K562 (cell line): Measurements from ENCODE around the gene FKBP2. TPM values are rescaled to one million over a fixed set of nuclear protein-coding genes. Genes with fewer than 3 reads are reported as not detected.

ENCODE experiments used
- CTCFL ChIP-seq: IDR thresholded peaks from 2 replicates; pipeline ENCODE4 v1.6.1; 2011; ENCODE audit warnings: borderline replicate concordance, low read depth, mild to moderate bottlenecking, moderate library complexity, low read length; ENCODE audit not compliant: insufficient read depth, poor library complexity, severe bottlenecking
- ESRRA ChIP-seq: fragments of 450-650 bp; IDR thresholded peaks from 2 replicates; pipeline ENCODE4 v1.6.1; 2014; ENCODE audit warnings: low read depth, mild to moderate bottlenecking, moderate library complexity, borderline replicate concordance
- ETS1 ChIP-seq: conservative IDR thresholded peaks from 2 replicates; pipeline ENCODE4 v1.6.1; 2011; ENCODE audit warnings: low read depth, mild to moderate bottlenecking, low read length; ENCODE audit not compliant: control insufficient read depth
- FOXP4 ChIP-seq: sonication (generic); formaldehyde crosslinking; IDR thresholded peaks from 2 replicates; pipeline ENCODE4 v1.8.0; 2022; ENCODE audit warnings: mild to moderate bottlenecking, missing genetic modification reagents, borderline replicate concordance
- HNRNPUL1 ChIP-seq: fragments of 200-400 bp; formaldehyde crosslinking; IDR thresholded peaks from 2 replicates; pipeline ENCODE4 v1.6.1; 2017; ENCODE audit warnings: low read length
- MBD1 ChIP-seq: fragments of 250-450 bp; sonication (Bioruptor Pico); IDR thresholded peaks from 2 replicates; pipeline ENCODE4 v1.8.0; 2022; ENCODE audit warnings: inconsistent platforms
- MCM2 ChIP-seq: fragments of 450-650 bp; IDR thresholded peaks from 2 replicates; pipeline ENCODE4 v1.6.1; 2017; ENCODE audit warnings: low read depth, mild to moderate bottlenecking
- MLX ChIP-seq, 2 experiments: fragments of 450-650 bp in 1 of 2; sonication (generic) in 1 of 2; formaldehyde crosslinking; conservative IDR thresholded peaks; 2 replicates each; pipeline versions ENCODE4 v1.4.0 to v1.8.1; 2020 to 2022; ENCODE audit warnings: mild to moderate bottlenecking in 1 of 2, missing genetic modification reagents in 1 of 2
- NCOA1 ChIP-seq: fragments of 450-650 bp; IDR thresholded peaks from 2 replicates; pipeline ENCODE4 v1.6.1; 2016; ENCODE audit warnings: low read depth
- SRSF1 ChIP-seq: fragments of 200-400 bp; formaldehyde crosslinking; IDR thresholded peaks from 2 replicates; pipeline ENCODE4 v1.6.1; 2017; ENCODE audit warnings: mild to moderate bottlenecking, low read depth, low read length, moderate library complexity
- ZMIZ1 ChIP-seq, 2 experiments: fragments of 150-350 bp in 1 of 2; IDR thresholded peaks; 2 replicates each; pipeline ENCODE4 v1.6.1; 2012 to 2016; ENCODE audit warnings: low read depth in 2 of 2, low read length in 2 of 2, mild to moderate bottlenecking in 1 of 2, moderate library complexity in 1 of 2
- ZNF175 ChIP-seq: fragments of 200-800 bp; sonication (Bioruptor generic); IDR thresholded peaks from 2 replicates; pipeline ENCODE4 v1.6.1; 2016; ENCODE audit warnings: low read depth, mild to moderate bottlenecking, missing genetic modification characterization, missing compliant biosample characterization
- ZNF77 ChIP-seq: fragments of 250-450 bp; sonication (Bioruptor Pico); IDR thresholded peaks from 2 replicates; pipeline ENCODE4 v1.5.0; 2020
- polyA plus RNA-seq, 8 experiments: library from polyadenylated mRNA; depleted of rRNA in 4 of 8; stranded (reverse) in 5 of 8; unstranded in 3 of 8; fragments of >200 nt; fragmentation: Nextera tagmentation in 2 of 8; fragmentation: Illumina TruSeq in 1 of 8; extraction: Ambion mirVana in 2 of 8; extraction: Trizol in 1 of 8; gene quantifications; 2 replicates each; pipeline versions ENCODE4 v1.2.1 to v1.2.3, GENCODE V29; 2011 to 2014; ENCODE audit warnings: inconsistent platforms in 1 of 8, missing spikeins in 1 of 8
- total RNA-seq, 7 experiments: library from RNA; depleted of rRNA in 6 of 7; stranded (reverse); fragments of >200 nt in 6 of 7; fragmentation: Illumina TruSeq in 2 of 7; extraction: Trizol in 2 of 7; gene quantifications; 2 replicates each; pipeline versions ENCODE4 v1.2.1 to v1.2.3, GENCODE V29; 2011 to 2021; ENCODE audit warnings: low replicate concordance in 1 of 7

FKBP2 gene
- total and polyA plus RNA-seq, 9 of the 15 experiments (the other 6 are each of a cell fraction or from before 2014, with no cell fraction given) = 3.5 to 151 (median 58.1) TPM

GRCh38 chr11:64284048-64284961 is 43.4 kb downstream of the FKBP2 start, which contains the start of gene BAD (continued):
- no peak for TF ChIP-seq ESRRA
- no peak for TF ChIP-seq ZMIZ1 (IDR thresholded peaks at IDR 0.05; ENCODE audit: low read depth in 2 of 2, low read length in 2 of 2)
- no peak for TF ChIP-seq CTCFL
- no peak; the same call in 1 of the 2 replicates for TF ChIP-seq ETS1
- TF ChIP-seq MLX (CRISPR knock-in tag; conservative IDR thresholded peaks at IDR 0.05) = no peak
- TF ChIP-seq SRSF1 = no peak
- TF ChIP-seq ZNF175 = no peak
- TF ChIP-seq ZNF77 = no peak
- TF ChIP-seq HNRNPUL1 = no peak
- TF ChIP-seq FOXP4 (CRISPR knock-in tag) = no peak; the same call in 1 of the 2 replicates
- TF ChIP-seq MBD1 (CRISPR knock-in tag) = no peak
- TF ChIP-seq MCM2 = no peak
- TF ChIP-seq NCOA1 = no peak
